ENCODE measurements around the gene TCF12.
"Not testable (repeated sequence)": the region's sequence is repeated elsewhere in the genome, so short reads cannot be mapped to it uniquely, and the experiment has no call there.

The TCF12 gene

GRCh38 chr15:56916825-56917477, 1.5 kb upstream of the TCF12 start:
- DNase-seq: no peak

GRCh38 chr15:56917652-56918045, 795 bp upstream of the TCF12 start:
- no peak for DNase-seq

- DNase-seq: no peak
Measured at GRCh38 chr15:56919031-56919608, 676 bp downstream of the TCF12 start.

GRCh38 chr15:56919609-56920366, 1.3 kb downstream of the TCF12 start:
- no peak for DNase-seq

DNA sequence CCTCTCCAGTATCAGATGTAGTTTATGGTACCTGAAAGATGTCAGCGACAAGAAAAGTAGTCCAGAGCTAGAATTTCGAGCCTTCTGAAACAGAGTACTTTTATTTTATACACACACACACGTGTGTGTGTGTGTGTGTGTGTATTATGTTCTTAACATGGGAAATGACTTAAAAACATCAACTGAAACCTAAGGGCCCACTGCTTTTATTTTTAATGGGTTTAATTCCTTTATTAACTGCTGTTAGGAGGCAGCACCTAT, 1.9 kb downstream of the TCF12 start:
- DNase-seq: no peak

DNA sequence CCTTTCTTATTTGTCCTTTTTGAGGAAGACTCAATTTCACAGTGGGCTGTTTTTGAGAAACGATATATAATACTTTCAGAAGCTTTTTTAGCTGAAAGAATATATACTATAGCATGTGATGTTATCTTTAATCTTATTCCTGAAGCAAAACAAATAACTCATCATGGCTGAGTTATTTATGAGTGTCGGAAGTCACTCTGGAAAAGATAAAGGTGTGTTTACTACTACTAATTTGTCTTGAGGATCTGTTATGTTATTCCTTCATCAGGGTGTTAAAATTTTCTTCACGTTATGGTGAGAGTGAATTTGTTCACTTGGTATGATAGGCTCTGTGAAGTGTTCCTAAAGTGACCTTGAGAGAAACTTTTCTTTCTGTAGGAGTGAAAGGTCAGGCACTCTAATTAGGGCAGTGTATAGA, 4.7 kb downstream of the TCF12 start:
- no peak for DNase-seq

DNA sequence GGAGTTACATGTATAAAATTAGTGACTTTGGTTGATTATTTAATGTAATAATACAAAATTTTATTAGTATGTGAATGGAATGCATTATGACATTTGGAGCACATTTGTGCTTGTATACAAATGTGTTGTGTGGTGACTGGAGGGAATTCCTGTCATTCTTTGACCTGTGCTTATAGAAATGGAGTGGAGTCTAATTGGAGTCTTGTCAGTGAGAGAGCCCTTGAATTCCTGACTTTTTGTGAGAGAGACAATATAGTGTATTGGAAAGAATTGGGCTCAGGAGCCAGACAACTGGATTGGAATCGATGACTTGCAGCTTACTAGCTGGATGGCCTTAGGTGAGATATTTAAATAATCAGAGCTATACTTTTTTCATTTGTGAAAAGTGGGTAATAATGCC, 9.4 kb downstream of the TCF12 start:
- DNase-seq: no peak

DNA sequence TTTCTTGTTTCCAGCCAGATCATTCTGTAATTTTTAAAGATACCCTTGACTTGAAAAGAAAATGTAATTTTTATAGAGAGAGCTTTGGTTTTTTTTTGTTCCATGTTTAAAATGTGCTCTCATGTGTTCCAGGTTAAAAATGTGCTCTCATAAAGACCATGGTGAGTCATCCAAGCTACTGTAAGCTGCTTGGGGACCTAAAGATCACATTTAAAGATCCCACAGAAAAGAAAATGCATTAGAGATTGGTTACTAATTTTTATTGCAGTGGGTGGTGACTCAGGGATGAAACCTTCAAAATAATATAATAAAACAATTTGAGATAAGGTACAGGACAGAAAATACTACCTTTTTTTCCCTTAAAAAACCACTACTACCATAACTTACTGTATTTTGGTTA, 11.0 kb downstream of the TCF12 start:
- no peak for DNase-seq

- DNase-seq: no peak
Measured at GRCh38 chr15:56929933-56930332, 11.5 kb downstream of the TCF12 start.

- DNase-seq: no peak
Measured at GRCh38 chr15:56930669-56931313, 12.3 kb downstream of the TCF12 start.

GRCh38 chr15:56931639-56932508, 13.4 kb downstream of the TCF12 start:
- no peak for DNase-seq

- DNase-seq: not testable (repeated sequence)
Measured at GRCh38 chr15:56932509-56932868, 14.0 kb downstream of the TCF12 start.

DNA sequence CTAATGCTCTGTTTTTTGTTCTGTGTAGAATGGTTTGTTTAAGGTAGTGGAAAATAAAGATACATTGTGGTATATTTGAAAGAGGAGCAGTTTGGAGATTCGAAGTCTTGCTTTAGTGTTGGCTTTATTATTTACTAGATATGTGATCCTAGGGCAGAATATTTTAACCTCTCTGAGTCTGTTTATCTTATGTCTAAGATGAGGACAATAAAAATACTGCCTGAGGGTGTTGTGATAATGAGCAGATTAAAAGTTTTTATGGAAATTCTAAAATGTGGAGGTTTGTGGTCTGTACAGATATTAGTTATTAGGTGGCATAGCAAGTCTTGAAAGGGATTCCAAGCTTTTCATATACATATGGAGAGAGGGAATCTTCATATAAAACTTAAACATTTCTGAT, 15.0 kb downstream of the TCF12 start:
- no peak for DNase-seq

- DNase-seq: no peak
Measured at GRCh38 chr15:56933811-56934210, 15.4 kb downstream of the TCF12 start.

DNA sequence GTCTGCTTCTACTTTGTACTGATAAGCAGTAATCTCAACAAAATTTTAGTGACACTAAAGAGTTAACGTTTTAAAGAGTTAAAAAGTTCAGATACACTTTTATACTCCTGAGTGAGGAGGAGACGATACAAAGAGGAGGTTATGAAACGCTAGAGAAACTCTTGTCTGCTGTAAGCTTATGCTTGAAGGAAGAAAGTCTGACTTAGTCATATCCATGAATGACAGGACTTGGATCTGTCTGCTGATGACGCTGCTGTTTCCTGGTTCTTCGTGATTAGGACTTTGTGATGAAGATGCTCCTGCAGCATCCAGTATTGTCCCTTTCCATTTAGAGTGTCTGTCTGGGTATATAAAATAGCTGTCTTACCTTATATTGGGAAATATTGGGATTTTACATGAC, 15.8 kb downstream of the TCF12 start:
- no peak for DNase-seq

- no peak for DNase-seq
Measured at GRCh38 chr15:56936929-56937328, 18.5 kb downstream of the TCF12 start.

GRCh38 chr15:56939257-56939656, 20.8 kb downstream of the TCF12 start:
- DNase-seq: no peak

- no peak for DNase-seq
Measured at GRCh38 chr15:56940388-56940787, 21.9 kb downstream of the TCF12 start.

GRCh38 chr15:56942118-56942517, 23.7 kb downstream of the TCF12 start:
- DNase-seq: no peak

GRCh38 chr15:56943403-56943802, 25.0 kb downstream of the TCF12 start:
- no peak for DNase-seq

- no peak for DNase-seq
Measured at GRCh38 chr15:56944485-56944884, 26.0 kb downstream of the TCF12 start.

DNA sequence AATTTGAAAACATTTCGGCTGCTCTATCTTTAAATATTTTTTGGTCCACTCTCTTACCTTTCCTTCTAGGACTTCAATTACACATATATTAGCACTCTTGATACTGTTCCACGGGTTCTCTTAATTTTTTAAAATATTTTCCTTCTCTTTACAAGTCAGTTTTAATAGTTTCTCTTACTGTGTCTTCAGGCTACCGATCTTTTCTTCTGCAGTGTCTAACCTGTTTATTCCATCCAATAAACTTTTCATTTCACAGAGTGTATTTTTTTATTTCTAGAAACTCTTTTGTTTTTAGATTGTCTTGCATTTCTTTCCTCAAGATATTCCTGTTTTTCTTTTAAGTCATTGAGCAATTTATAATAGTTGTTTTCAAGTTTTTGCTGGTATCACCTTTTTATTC, 27.7 kb downstream of the TCF12 start:
- DNase-seq: no peak
